ENCODE results near the gene MDP1.

- TF ChIP-seq, protein P1, sequence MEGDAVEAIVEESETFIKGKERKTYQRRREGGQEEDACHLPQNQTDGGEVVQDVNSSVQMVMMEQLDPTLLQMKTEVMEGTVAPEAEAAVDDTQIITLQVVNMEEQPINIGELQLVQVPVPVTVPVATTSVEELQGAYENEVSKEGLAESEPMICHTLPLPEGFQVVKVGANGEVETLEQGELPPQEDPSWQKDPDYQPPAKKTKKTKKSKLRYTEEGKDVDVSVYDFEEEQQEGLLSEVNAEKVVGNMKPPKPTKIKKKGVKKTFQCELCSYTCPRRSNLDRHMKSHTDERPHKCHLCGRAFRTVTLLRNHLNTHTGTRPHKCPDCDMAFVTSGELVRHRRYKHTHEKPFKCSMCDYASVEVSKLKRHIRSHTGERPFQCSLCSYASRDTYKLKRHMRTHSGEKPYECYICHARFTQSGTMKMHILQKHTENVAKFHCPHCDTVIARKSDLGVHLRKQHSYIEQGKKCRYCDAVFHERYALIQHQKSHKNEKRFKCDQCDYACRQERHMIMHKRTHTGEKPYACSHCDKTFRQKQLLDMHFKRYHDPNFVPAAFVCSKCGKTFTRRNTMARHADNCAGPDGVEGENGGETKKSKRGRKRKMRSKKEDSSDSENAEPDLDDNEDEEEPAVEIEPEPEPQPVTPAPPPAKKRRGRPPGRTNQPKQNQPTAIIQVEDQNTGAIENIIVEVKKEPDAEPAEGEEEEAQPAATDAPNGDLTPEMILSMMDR (IDR thresholded peaks at IDR 0.05) = no peak
- TF ChIP-seq POLR2A (IDR thresholded peaks at IDR 0.05) = no peak
Observed at GRCh38 chr14:24186831-24187538, 28.9 kb downstream of the MDP1 start.
